GM23248 (cell line): ENCODE results near the gene MET. TPM values are rescaled to one million over a fixed set of nuclear protein-coding genes. Genes with fewer than 3 reads are reported as not detected.

Source experiments
- DNase-seq: peaks from one replicate; pipeline ENCODE4 v3.0.0-alpha.2; 2015
- H2AFZ ChIP-seq: fragments of 200-600 bp; sonication (generic); 2 replicates; pipeline ENCODE4 v1.6.1; 2016; ENCODE audit warnings: antibody characterized with exemption
- H3F3A ChIP-seq: fragments of 200-600 bp; sonication (generic); 2 replicates; pipeline ENCODE4 v1.6.1; 2016; ENCODE audit warnings: mild to moderate bottlenecking, antibody characterized with exemption, mixed run types; ENCODE audit not compliant: insufficient read depth
- H3K27ac ChIP-seq: fragments of 200-600 bp; sonication (generic); 2 replicates; pipeline ENCODE4 v1.5.1; 2016; ENCODE audit warnings: mild to moderate bottlenecking
- H3K27me3 ChIP-seq: fragments of 200-600 bp; sonication (generic); replicated peaks from 2 replicates; pipeline ENCODE4 v1.6.1; 2016; ENCODE audit warnings: mild to moderate bottlenecking; ENCODE audit not compliant: insufficient read depth
- H3K36me3 ChIP-seq: fragments of 200-600 bp; sonication (generic); 2 replicates; pipeline ENCODE4 v1.6.1; 2016; ENCODE audit warnings: low read depth, mild to moderate bottlenecking
- H3K4me1 ChIP-seq: fragments of 200-600 bp; sonication (generic); 2 replicates; pipeline ENCODE4 v1.6.1; 2016; ENCODE audit warnings: mild to moderate bottlenecking; ENCODE audit not compliant: insufficient read depth
- H3K4me2 ChIP-seq: fragments of 200-600 bp; sonication (generic); one replicate; pipeline ENCODE4 v1.6.1; 2016; ENCODE audit warnings: mild to moderate bottlenecking; ENCODE audit not compliant: unreplicated experiment
- H3K4me3 ChIP-seq: fragments of 200-600 bp; sonication (generic); 2 replicates; pipeline ENCODE4 v1.5.1; 2016; ENCODE audit warnings: mild to moderate bottlenecking
- H3K79me2 ChIP-seq: fragments of 200-600 bp; sonication (generic); 2 replicates; pipeline ENCODE4 v1.6.1; 2016; ENCODE audit warnings: mild to moderate bottlenecking; ENCODE audit not compliant: insufficient read depth
- H3K9ac ChIP-seq: fragments of 200-600 bp; sonication (generic); 2 replicates; pipeline ENCODE4 v1.6.1; 2016; ENCODE audit warnings: mild to moderate bottlenecking
- H3K9me2 ChIP-seq: fragments of 200-600 bp; sonication (generic); 2 replicates; pipeline ENCODE4 v1.6.1; 2016; ENCODE audit warnings: mixed run types, mild to moderate bottlenecking, moderate library complexity; ENCODE audit not compliant: insufficient read depth
- H3K9me3 ChIP-seq: fragments of 200-600 bp; sonication (generic); one replicate; pipeline ENCODE4 v1.6.1; 2017; ENCODE audit warnings: low read depth
- H4K20me1 ChIP-seq: fragments of 200-600 bp; sonication (generic); 2 replicates; pipeline ENCODE4 v1.6.0; 2016; ENCODE audit not compliant: insufficient read depth
- EZH2 ChIP-seq: fragments of 200-600 bp; sonication (generic); IDR thresholded peaks from 2 replicates; pipeline ENCODE4 v1.6.1; 2018; ENCODE audit warnings: antibody characterized with exemption, mild to moderate bottlenecking; ENCODE audit not compliant: insufficient read depth, poor library complexity, severe bottlenecking
- EZH2phosphoT487 ChIP-seq: fragments of 200-600 bp; sonication (generic); IDR thresholded peaks from 2 replicates; pipeline ENCODE4 v1.6.1; 2018; ENCODE audit warnings: antibody characterized with exemption, moderate library complexity, mild to moderate bottlenecking, low read depth; ENCODE audit not compliant: insufficient read depth
- WGBS, 2 experiments: methylation state at CpG; one replicate each; pipeline ENCODE4 v1.1.6; 2015 to 2017; ENCODE audit warnings: low lambda C conversion rate in 2 of 2, low coverage in 1 of 2; ENCODE audit errors: missing lambda C conversion rate in 2 of 2; 5-methylcytosine and 5-hydroxymethylcytosine counted together
- in situ Hi-C: fragments of 300-500 bp; cut with MboI; formaldehyde crosslinking; loops from 2 replicates; pipeline ENCODE4 v1.15.0; 2020
- polyA plus RNA-seq: library from polyadenylated mRNA; unstranded; fragments of >200 nt; fragmentation: Nextera tagmentation; extraction: Ambion mirVana; gene quantifications from 2 replicates; pipeline ENCODE4 v1.2.1, GENCODE V29; 2016
- total RNA-seq: library from RNA; depleted of rRNA; stranded (reverse); fragments of >200 nt; shearing (Covaris generic); gene quantifications from 2 replicates; pipeline ENCODE4 v1.2.3, GENCODE V29; 2014

The MET gene
- total and polyA plus RNA-seq, 2 experiments from 2014 or later: 25.3 to 62.3 TPM

GRCh38 chr7:116739307-116739706 is 67.3 kb downstream of the MET start:
- in situ Hi-C loops: no loop called here
- Histone ChIP-seq H3K9me3 (no peaks in the 10 kb centered on the region), H3K79me2 (0 out of 2 replicates have a peak, but pooled peaks cover 29% of the 10 kb centered on the region), H3K27ac (no peak overlapping the region), H3K4me3 (no peak overlapping the region), H3F3A (no peaks in the 10 kb centered on the region), H3K36me3 (0 out of 2 replicates have a peak, but pooled peaks cover 16% of the 10 kb centered on the region), H4K20me1 (no peaks in the 10 kb centered on the region), H3K9me2 (no peaks in the 10 kb centered on the region), H3K9ac (no peak overlapping the region), H3K4me2 (no peak overlapping the region), H2AFZ (no peak overlapping the region), H3K27me3 (no peaks in the 10 kb centered on the region), H3K4me1 (peaks cover 6% of the 10 kb centered on the region; the same call in 1 of the 2 replicates)
- TF ChIP-seq EZH2phosphoT487 (no peak), EZH2 (no peak)
- DNase-seq: no peak
- 98% methylated on average over 2 of the region's 2 CpGs for WGBS, 2 experiments

GRCh38 chr7:116740231-116740630 is 68.2 kb downstream of the MET start:
- in situ Hi-C loops: no loop called here
- H3K9ac ChIP-seq: no peak overlapping the region
- H3K4me2 ChIP-seq: no peak overlapping the region
- no peaks in the 10 kb centered on the region for H3K27me3 ChIP-seq
- no peaks in the 10 kb centered on the region for H4K20me1 ChIP-seq
- 0 out of 2 replicates have a peak, but pooled peaks cover 20% of the 10 kb centered on the region for H3K36me3 ChIP-seq
- 96 to 100% methylated on average over 1 of the region's 1 CpG for WGBS, 2 experiments
- H3K27ac ChIP-seq: no peak overlapping the region
- no peaks in the 10 kb centered on the region for H3F3A ChIP-seq
- H3K4me3 ChIP-seq: no peak overlapping the region
- no peaks in the 10 kb centered on the region for H3K9me2 ChIP-seq
- TF ChIP-seq EZH2phosphoT487: no peak
- no peak for TF ChIP-seq EZH2
- no peak overlapping the region for H2AFZ ChIP-seq
- no peaks in the 10 kb centered on the region for H3K9me3 ChIP-seq
- no peak for DNase-seq
- H3K79me2 ChIP-seq: 0 out of 2 replicates have a peak, but pooled peaks cover 29% of the 10 kb centered on the region
- peaks cover 6% of the 10 kb centered on the region; the same call in 1 of the 2 replicates for H3K4me1 ChIP-seq

DNA sequence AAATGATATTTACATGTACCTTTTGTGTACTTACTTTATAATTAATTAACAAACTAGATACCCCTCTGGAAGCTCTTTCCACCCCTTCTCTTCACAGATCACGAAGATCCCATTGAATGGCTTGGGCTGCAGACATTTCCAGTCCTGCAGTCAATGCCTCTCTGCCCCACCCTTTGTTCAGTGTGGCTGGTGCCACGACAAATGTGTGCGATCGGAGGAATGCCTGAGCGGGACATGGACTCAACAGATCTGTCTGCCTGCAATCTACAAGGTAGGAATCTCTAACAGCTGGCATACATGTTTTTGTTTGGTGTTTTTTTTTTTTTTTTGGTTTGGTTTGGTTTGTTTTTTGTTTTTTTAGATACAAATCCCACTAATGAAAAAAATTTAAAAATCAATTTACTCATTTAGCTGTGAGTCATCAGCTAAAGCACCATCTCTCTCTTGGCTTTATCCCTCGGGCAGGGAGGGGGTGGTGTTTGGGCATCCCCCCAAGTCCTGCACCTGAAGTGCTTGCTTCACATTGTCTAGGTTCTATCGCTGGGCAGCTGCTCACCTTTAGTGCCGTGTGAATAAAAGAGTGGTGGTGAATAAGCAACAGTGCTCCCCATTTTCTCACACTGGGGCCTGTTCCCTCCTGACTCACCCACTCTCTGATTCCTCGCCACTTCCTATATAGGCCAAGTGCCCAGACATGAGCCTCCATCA is 68.9 kb downstream of the MET start:
- in situ Hi-C loops: no loop called here
- 0 out of 2 replicates have a peak, but pooled peaks cover 29% of the 10 kb centered on the region for H3K79me2 ChIP-seq
- no peaks in the 10 kb centered on the region for H3K9me3 ChIP-seq
- no peak overlapping the region for H3K27ac ChIP-seq
- H3K4me1 ChIP-seq: peaks cover 6% of the 10 kb centered on the region; the same call in 1 of the 2 replicates
- no peaks in the 10 kb centered on the region for H3K27me3 ChIP-seq
- 89 to 91% methylated on average over 9 of the region's 9 CpGs for WGBS, 2 experiments
- no peak overlapping the region for H3K9ac ChIP-seq
- no peak overlapping the region for H2AFZ ChIP-seq
- no peaks in the 10 kb centered on the region for H4K20me1 ChIP-seq
- H3K4me3 ChIP-seq: no peak overlapping the region
- TF ChIP-seq EZH2: no peak
- no peaks in the 10 kb centered on the region for H3F3A ChIP-seq
- no peaks in the 10 kb centered on the region for H3K9me2 ChIP-seq
- H3K4me2 ChIP-seq: no peak overlapping the region
- H3K36me3 ChIP-seq: 0 out of 2 replicates have a peak, but pooled peaks cover 20% of the 10 kb centered on the region
- peak; percentile 10 for DNase-seq

DNA sequence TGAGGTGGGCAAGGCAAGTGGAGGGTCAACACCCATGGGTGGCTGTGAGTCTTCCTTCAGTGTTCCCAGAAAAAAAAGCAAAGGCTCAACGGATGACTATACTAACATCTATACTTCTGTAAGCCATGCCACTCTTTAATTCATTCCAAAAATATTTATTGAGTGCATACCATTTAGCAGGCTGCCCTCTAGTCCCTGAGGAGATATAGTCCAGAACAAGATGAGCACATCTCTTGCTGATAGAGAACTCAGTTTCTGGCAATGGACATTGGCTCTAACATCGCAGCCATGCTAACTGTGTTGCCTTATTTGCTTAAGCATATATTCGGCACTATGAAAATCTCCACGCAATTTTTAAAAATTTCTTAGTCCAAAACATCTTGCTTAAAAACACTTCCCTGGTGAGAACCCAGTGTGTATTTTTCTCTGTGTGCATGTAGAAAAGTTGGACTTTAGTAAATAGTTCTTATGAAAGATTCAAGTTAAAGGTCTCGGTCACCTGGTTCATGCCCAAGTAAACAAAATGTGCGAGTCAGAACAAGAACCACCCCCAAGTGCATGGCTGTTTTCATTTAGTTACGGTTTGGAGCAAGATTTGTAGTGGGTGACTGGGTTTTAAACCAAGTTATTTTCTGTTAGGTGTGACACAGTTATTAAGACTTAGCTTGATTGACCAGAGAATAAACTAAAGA is 69.8 kb downstream of the MET start:
- Histone ChIP-seq H3K9me2 (no peaks in the 10 kb centered on the region), H2AFZ (no peak overlapping the region), H3K36me3 (0 out of 2 replicates have a peak, but pooled peaks cover 20% of the 10 kb centered on the region), H3K4me2 (no peak overlapping the region), H3K4me1 (peaks cover 6% of the 10 kb centered on the region; the same call in 1 of the 2 replicates), H3K9me3 (no peaks in the 10 kb centered on the region), H3K4me3 (no peak overlapping the region), H3K9ac (no peak overlapping the region), H3K79me2 (0 out of 2 replicates have a peak, but pooled peaks cover 23% of the 10 kb centered on the region), H4K20me1 (no peaks in the 10 kb centered on the region), H3K27ac (no peak overlapping the region), H3F3A (no peaks in the 10 kb centered on the region), H3K27me3 (no peaks in the 10 kb centered on the region)
- WGBS, 2 experiments: 86 to 89% methylated on average over 7 of the region's 7 CpGs
- in situ Hi-C loops: no loop called here
- no peak for DNase-seq
- TF ChIP-seq EZH2 (no peak), EZH2phosphoT487 (no peak)
